Endothelial cell (in vitro differentiated cells): ENCODE data around the gene BST1. TPM values are rescaled to one million over a fixed set of nuclear protein-coding genes. Genes with fewer than 3 reads are reported as not detected.
A peak's percentile ranks its signal among the peaks of the same experiment; 100 is the strongest.

Experiments
- DNase-seq: peaks from one replicate; pipeline ENCODE4 v3.0.0; 2021; ENCODE audit warnings: low spot score
- H3K27ac Mint-ChIP-seq: one replicate; pipeline ENCODE4 v1.8.0; 2021; ENCODE audit warnings: mixed read lengths, inconsistent platforms; ENCODE audit not compliant: unreplicated experiment
- H3K27me3 Mint-ChIP-seq: one replicate; pipeline ENCODE4 v1.8.0; 2021; ENCODE audit warnings: mild to moderate bottlenecking, moderate library complexity, mixed read lengths, inconsistent platforms; ENCODE audit not compliant: unreplicated experiment
- H3K36me3 Mint-ChIP-seq: one replicate; pipeline ENCODE4 v1.8.0; 2021; ENCODE audit warnings: mild to moderate bottlenecking, low read depth, mixed read lengths, inconsistent platforms; ENCODE audit not compliant: unreplicated experiment
- H3K4me1 Mint-ChIP-seq: one replicate; pipeline ENCODE4 v1.8.0; 2021; ENCODE audit warnings: mild to moderate bottlenecking, mixed read lengths, inconsistent platforms; ENCODE audit not compliant: unreplicated experiment
- H3K4me3 Mint-ChIP-seq: one replicate; pipeline ENCODE4 v1.8.0; 2021; ENCODE audit warnings: mild to moderate bottlenecking, mixed read lengths, inconsistent platforms; ENCODE audit not compliant: unreplicated experiment
- H3K9me3 Mint-ChIP-seq: one replicate; pipeline ENCODE4 v1.8.0; 2021; ENCODE audit warnings: mixed read lengths, inconsistent platforms; ENCODE audit not compliant: unreplicated experiment
- CTCF ChIP-seq: fragments of 200-600 bp; sonication (generic); IDR thresholded peaks from one replicate; pipeline ENCODE4 v1.5.0; 2021; ENCODE audit warnings: antibody characterized with exemption; ENCODE audit not compliant: unreplicated experiment
- total RNA-seq: library from RNA; stranded (reverse); fragmentation: NEBNext Ultra II Directional; extraction: Animal tissue kit (Norgen Biotek cat#: 25700); gene quantifications from one replicate; pipeline ENCODE4 v1.2.1, GENCODE V29; 2021; ENCODE audit not compliant: unreplicated experiment

BST1 gene
- total RNA-seq, 1 donor from 2014 or later = 12.6 TPM

- peak; percentile 87 for DNase-seq
These were observed 47.4 kb upstream of the BST1 start, which contains the start of gene FBXL5 for GRCh38 chr4:15655223-15656037. TSS of gene FBXL5 (minus strand) at chr4:15655357. CDS start at chr4:15655287, 70 bp downstream.

GRCh38 chr4:15656038-15656470 is 46.8 kb upstream of the BST1 start:
- peak overlapping the region; percentile 99 for H3K27ac Mint-ChIP-seq
- H3K27me3 Mint-ChIP-seq = peaks cover 13% of the 10 kb centered on the region
- peaks cover 27% of the 10 kb centered on the region for H3K4me1 Mint-ChIP-seq
- no peak for DNase-seq
- H3K36me3 Mint-ChIP-seq = no peaks in the 10 kb centered on the region
- TF ChIP-seq CTCF = no peak
- no peaks in the 10 kb centered on the region for H3K9me3 Mint-ChIP-seq
- peak overlapping the region; percentile 94 for H3K4me3 Mint-ChIP-seq

More at GRCh38 chr4:15655223-15656037, 47.4 kb upstream of the BST1 start, which contains the start of gene FBXL5:
- peaks cover 27% of the 10 kb centered on the region for H3K4me1 Mint-ChIP-seq
- peak within 1 kb of the TSS; percentile 99 for H3K27ac Mint-ChIP-seq
- H3K9me3 Mint-ChIP-seq = no peaks in the 10 kb centered on the region
- TF ChIP-seq CTCF = no peak
- peaks cover 13% of the 10 kb centered on the region for H3K27me3 Mint-ChIP-seq
- no peaks in the 10 kb centered on the region for H3K36me3 Mint-ChIP-seq
- peak within 1 kb of the TSS; percentile 99 for H3K4me3 Mint-ChIP-seq

GRCh38 chr4:15657366-15657765 is 45.5 kb upstream of the BST1 start:
- peaks cover 13% of the 10 kb centered on the region for H3K27me3 Mint-ChIP-seq
- H3K4me3 Mint-ChIP-seq = no peak overlapping the region
- TF ChIP-seq CTCF = no peak
- H3K4me1 Mint-ChIP-seq = peaks cover 23% of the 10 kb centered on the region
- no peaks in the 10 kb centered on the region for H3K9me3 Mint-ChIP-seq
- H3K27ac Mint-ChIP-seq = no peak overlapping the region
- DNase-seq = no peak
- H3K36me3 Mint-ChIP-seq = no peaks in the 10 kb centered on the region

GRCh38 chr4:15658136-15658770 is 44.6 kb upstream of the BST1 start:
- no peak for DNase-seq
- Mint-ChIP-seq H3K4me1 (peaks cover 20% of the 10 kb centered on the region), H3K27me3 (peaks cover 13% of the 10 kb centered on the region), H3K27ac (no peak overlapping the region), H3K36me3 (no peaks in the 10 kb centered on the region), H3K9me3 (no peaks in the 10 kb centered on the region), H3K4me3 (no peak overlapping the region)
- no peak for TF ChIP-seq CTCF

- no peak overlapping the region for H3K27ac Mint-ChIP-seq
- peaks cover 12% of the 10 kb centered on the region for H3K27me3 Mint-ChIP-seq
- H3K9me3 Mint-ChIP-seq = no peaks in the 10 kb centered on the region
- TF ChIP-seq CTCF = no peak
- peaks cover 16% of the 10 kb centered on the region for H3K4me1 Mint-ChIP-seq
- no peak for DNase-seq
- H3K36me3 Mint-ChIP-seq = no peaks in the 10 kb centered on the region
- H3K4me3 Mint-ChIP-seq = no peak overlapping the region
These were observed 44.1 kb upstream of the BST1 start for GRCh38 chr4:15658781-15659180.
